Calu3 (cell line): Measurements from ENCODE around the gene ANO9. TPM values are rescaled to one million over a fixed set of nuclear protein-coding genes. Genes with fewer than 3 reads are reported as not detected.

Experiments used
- BruUV-seq: library from RNA; stranded (reverse); fragments of 400-500 nt; replicated peaks from 2 replicates; lab custom pipeline; 2021; lab: Mats Ljungman, UMichigan
- CTCF ChIA-PET: fragments of 300-600 bp; sonication (Branson Sonifier 250); formaldehyde crosslinking; loops from one replicate; lab custom pipeline; 2022; ENCODE audit warnings: antibody characterized with exemption; lab: Charles Lee
- DNase-seq: peaks from one replicate; pipeline ENCODE4 v3.0.0; 2022
- H3K27ac Mint-ChIP-seq: one replicate; pipeline ENCODE4 v1.8.0; 2022; ENCODE audit warnings: mixed read lengths; ENCODE audit not compliant: unreplicated experiment
- H3K27me3 Mint-ChIP-seq: one replicate; pipeline ENCODE4 v1.8.0; 2022; ENCODE audit warnings: mixed read lengths; ENCODE audit not compliant: unreplicated experiment
- H3K36me3 Mint-ChIP-seq: one replicate; pipeline ENCODE4 v1.8.0; 2022; ENCODE audit warnings: mild to moderate bottlenecking, moderate library complexity, mixed read lengths; ENCODE audit not compliant: insufficient read depth, unreplicated experiment
- H3K4me1 Mint-ChIP-seq: one replicate; pipeline ENCODE4 v1.8.0; 2022; ENCODE audit warnings: mild to moderate bottlenecking, low read depth, mixed read lengths; ENCODE audit not compliant: unreplicated experiment
- H3K4me3 Mint-ChIP-seq: one replicate; pipeline ENCODE4 v1.8.0; 2022; ENCODE audit warnings: mild to moderate bottlenecking, low read depth, moderate library complexity, mixed read lengths; ENCODE audit not compliant: unreplicated experiment
- H3K9me3 Mint-ChIP-seq: one replicate; pipeline ENCODE4 v1.8.0; 2022; ENCODE audit warnings: low read depth, mixed read lengths; ENCODE audit not compliant: unreplicated experiment
- CTCF ChIP-seq: fragments of 200-600 bp; IDR thresholded peaks from one replicate; pipeline ENCODE4 v1.8.0; 2022; ENCODE audit warnings: antibody characterized with exemption; ENCODE audit not compliant: unreplicated experiment
- intact Hi-C: fragments of 100-400 bp; cut with micrococcal nuclease; formaldehyde crosslinking; loops from one replicate; pipeline ENCODE4 v1.10.0; 2022; ENCODE audit not compliant: unreplicated experiment
- total RNA-seq: library from RNA; stranded (reverse); gene quantifications from 2 replicates; pipeline ENCODE4 v1.2.3, GENCODE V29; 2022

The ANO9 gene
- total RNA-seq, 1 experiment from 2014 or later: 27.2 TPM

GRCh38 chr11:420054-420910, 21.5 kb downstream of the ANO9 start:
- Mint-ChIP-seq H3K4me1 (peaks cover 7% of the 10 kb centered on the region), H3K36me3 (peaks cover 37% of the 10 kb centered on the region), H3K27ac (no peak overlapping the region), H3K4me3 (no peak overlapping the region), H3K9me3 (peaks cover 5% of the 10 kb centered on the region), H3K27me3 (no peaks in the 10 kb centered on the region)
- no peak for TF ChIP-seq CTCF
- no peak for DNase-seq
- BruUV-seq: no TSS peak
- CTCF ChIA-PET: no interaction called here
- intact Hi-C loops: no loop called here

GRCh38 chr11:419248-420005, 22.4 kb downstream of the ANO9 start:
- peaks cover 32% of the 10 kb centered on the region for H3K36me3 Mint-ChIP-seq
- TF ChIP-seq CTCF: no peak
- no TSS peak for BruUV-seq
- CTCF ChIA-PET: no interaction called here
- DNase-seq: no peak
- no peaks in the 10 kb centered on the region for H3K27me3 Mint-ChIP-seq
- H3K4me1 Mint-ChIP-seq: peaks cover 7% of the 10 kb centered on the region
- peaks cover 1% of the 10 kb centered on the region for H3K9me3 Mint-ChIP-seq
- no peak overlapping the region for H3K4me3 Mint-ChIP-seq
- intact Hi-C loops: no loop called here
- H3K27ac Mint-ChIP-seq: no peak overlapping the region

- H3K4me3 Mint-ChIP-seq: no peak overlapping the region
- no TSS peak for BruUV-seq
Measured at GRCh38 chr11:418343-419247, 23.2 kb downstream of the ANO9 start.

More at GRCh38 chr11:418343-419247, 23.2 kb downstream of the ANO9 start:
- no peak for TF ChIP-seq CTCF
- no peaks in the 10 kb centered on the region for H3K9me3 Mint-ChIP-seq
- H3K4me1 Mint-ChIP-seq: peaks cover 7% of the 10 kb centered on the region
- H3K27ac Mint-ChIP-seq: peak overlapping the region; percentile 36
- no peak for DNase-seq
- intact Hi-C loops: no loop called here
- CTCF ChIA-PET: no interaction called here
- H3K27me3 Mint-ChIP-seq: no peaks in the 10 kb centered on the region
- H3K36me3 Mint-ChIP-seq: peaks cover 33% of the 10 kb centered on the region
